Activated CD8-positive, alpha-beta memory T cell treated with anti-CD3 and anti-CD28 coated beads for 4 hours (primary cell): ENCODE data around the gene PRKACG.

Experiments
- DNase-seq, 2 donors: peaks; one replicate each; pipeline ENCODE4 v3.0.0-alpha.2; 2020; ENCODE audit warnings: low read depth in 2 of 2

Gene PRKACG

GRCh38 chr9:68983522-68984424 is 30.1 kb downstream of the PRKACG start:
- DNase-seq = no peak

- no peak for DNase-seq
These were observed 30.9 kb downstream of the PRKACG start for GRCh38 chr9:68983008-68983411.

GRCh38 chr9:68981789-68982188 is 32.1 kb downstream of the PRKACG start:
- no peak for DNase-seq

- DNase-seq = no peak
These were observed 33.5 kb downstream of the PRKACG start for GRCh38 chr9:68980341-68980914.

- DNase-seq = no peak
These were observed 34.2 kb downstream of the PRKACG start for GRCh38 chr9:68979538-68980314.

GRCh38 chr9:68978501-68978900 is 35.4 kb downstream of the PRKACG start:
- DNase-seq = no peak

- DNase-seq = no peak
These were observed 35.8 kb downstream of the PRKACG start for GRCh38 chr9:68978066-68978465.

GRCh38 chr9:68975365-68976043 is 38.4 kb downstream of the PRKACG start:
- DNase-seq = no peak

- DNase-seq = no peak
These were observed 39.0 kb downstream of the PRKACG start for GRCh38 chr9:68974901-68975300.

- no peak for DNase-seq
These were observed 39.5 kb downstream of the PRKACG start for GRCh38 chr9:68974431-68974830.

- no peak for DNase-seq
These were observed 40.3 kb downstream of the PRKACG start for GRCh38 chr9:68973619-68974018.

GRCh38 chr9:68970151-68970550 is 43.8 kb downstream of the PRKACG start:
- DNase-seq = no peak

GRCh38 chr9:68969538-68969937 is 44.4 kb downstream of the PRKACG start:
- no peak for DNase-seq

GRCh38 chr9:68967800-68968199 is 46.1 kb downstream of the PRKACG start:
- DNase-seq = no peak

- no peak for DNase-seq
These were observed 47.4 kb downstream of the PRKACG start for GRCh38 chr9:68966496-68966944.

- DNase-seq = no peak
These were observed 49.1 kb downstream of the PRKACG start for GRCh38 chr9:68964765-68965164.

GRCh38 chr9:68964102-68964541 is 49.8 kb downstream of the PRKACG start:
- no peak for DNase-seq

- no peak for DNase-seq
These were observed 50.5 kb downstream of the PRKACG start for GRCh38 chr9:68963416-68963815.
